CD4-positive, alpha-beta T cell treated with Interleukin-21 for 1 hour (primary cell): ENCODE data around the gene HOXA9.

Experiments
- DNase-seq: peaks from one replicate; pipeline ENCODE4 v3.0.0-alpha.2; 2020

Gene HOXA9

GRCh38 chr7:27124096-27124901 is 41.0 kb downstream of the HOXA9 start:
- no peak for DNase-seq

- DNase-seq = no peak
Measured at GRCh38 chr7:27123477-27124053, 41.8 kb downstream of the HOXA9 start.

- DNase-seq = no peak
Measured at GRCh38 chr7:27123007-27123476, 42.3 kb downstream of the HOXA9 start.

- DNase-seq = no peak
Measured at GRCh38 chr7:27122077-27122910, 43.0 kb downstream of the HOXA9 start.

GRCh38 chr7:27121684-27122076 is 43.7 kb downstream of the HOXA9 start:
- no peak for DNase-seq

GRCh38 chr7:27119412-27119911 is 45.9 kb downstream of the HOXA9 start:
- no peak for DNase-seq

GRCh38 chr7:27118580-27118979 is 46.8 kb downstream of the HOXA9 start:
- DNase-seq = no peak

- DNase-seq = no peak
Measured at GRCh38 chr7:27117887-27118491, 47.3 kb downstream of the HOXA9 start.

- DNase-seq = no peak
Measured at GRCh38 chr7:27116962-27117886, 48.1 kb downstream of the HOXA9 start.

- no peak for DNase-seq
Measured at GRCh38 chr7:27116031-27116961, 49.0 kb downstream of the HOXA9 start.

- DNase-seq = no peak
Measured at GRCh38 chr7:27115221-27116026, 49.9 kb downstream of the HOXA9 start.

- no peak for DNase-seq
Measured at GRCh38 chr7:27114881-27115220, 50.5 kb downstream of the HOXA9 start.

- no peak for DNase-seq
Measured at GRCh38 chr7:27113991-27114769, 51.2 kb downstream of the HOXA9 start.

- DNase-seq = no peak
Measured at GRCh38 chr7:27112955-27113949, 52.1 kb downstream of the HOXA9 start.
